Smooth muscle cell (in vitro differentiated cells): ENCODE data around the gene KIAA0319L. TPM values are rescaled to one million over a fixed set of nuclear protein-coding genes. Genes with fewer than 3 reads are reported as not detected.

Experiments used
- DNase-seq: peaks from one replicate; lab custom pipeline; 2025; ENCODE audit not compliant: unreplicated experiment; lab: John Stamatoyannopoulos, UW
- H2AFZ ChIP-seq: fragments of 200-600 bp; sonication (generic); 2 replicates; pipeline ENCODE4 v1.6.0; 2016; ENCODE audit warnings: antibody characterized with exemption, low read depth, mild to moderate bottlenecking
- H3F3A ChIP-seq: fragments of 200-600 bp; sonication (generic); 2 replicates; pipeline ENCODE4 v1.6.0; 2017; ENCODE audit warnings: antibody characterized with exemption, low read depth
- H3K27ac ChIP-seq: fragments of 200-600 bp; sonication (generic); 2 replicates; pipeline ENCODE4 v1.5.1; 2016; ENCODE audit warnings: low read depth, mild to moderate bottlenecking
- H3K27me3 ChIP-seq: fragments of 200-600 bp; sonication (generic); 2 replicates; pipeline ENCODE4 v1.6.1; 2016; ENCODE audit warnings: low read depth, mild to moderate bottlenecking
- H3K36me3 ChIP-seq: fragments of 200-600 bp; sonication (generic); 2 replicates; pipeline ENCODE4 v1.5.1; 2016; ENCODE audit warnings: low read depth
- H3K4me1 ChIP-seq: fragments of 200-600 bp; sonication (generic); 2 replicates; pipeline ENCODE4 v1.5.1; 2016; ENCODE audit warnings: low read depth
- H3K4me2 ChIP-seq: fragments of 200-600 bp; sonication (generic); 2 replicates; pipeline ENCODE4 v1.6.0; 2016; ENCODE audit warnings: mild to moderate bottlenecking
- H3K4me3 ChIP-seq: fragments of 200-600 bp; sonication (generic); 2 replicates; pipeline ENCODE4 v1.5.1; 2016; ENCODE audit warnings: mild to moderate bottlenecking
- H3K79me2 ChIP-seq: fragments of 200-600 bp; sonication (generic); 2 replicates; pipeline ENCODE4 v1.6.0; 2016; ENCODE audit warnings: low read depth, mild to moderate bottlenecking
- H3K9ac ChIP-seq: fragments of 200-600 bp; sonication (generic); 2 replicates; pipeline ENCODE4 v1.6.0; 2016; ENCODE audit warnings: low read depth
- H3K9me3 ChIP-seq: fragments of 200-600 bp; sonication (generic); replicated peaks from 2 replicates; pipeline ENCODE4 v1.5.1; 2016; ENCODE audit warnings: low read depth
- H4K20me1 ChIP-seq: fragments of 200-600 bp; sonication (generic); 2 replicates; pipeline ENCODE4 v1.6.0; 2016; ENCODE audit warnings: low read depth
- CTCF ChIP-seq: fragments of 200-600 bp; sonication (generic); IDR thresholded peaks from 2 replicates; pipeline ENCODE4 v1.5.1; 2017; ENCODE audit warnings: borderline replicate concordance, mild to moderate bottlenecking, antibody characterized with exemption; ENCODE audit not compliant: insufficient read depth, poor library complexity, severe bottlenecking
- WGBS: methylation state at CpG from one replicate; pipeline ENCODE4 v1.1.7; 2016; ENCODE audit warnings: low lambda C conversion rate; 5-methylcytosine and 5-hydroxymethylcytosine counted together
- polyA plus RNA-seq: library from polyadenylated mRNA; unstranded; fragments of >200 nt; fragmentation: Nextera tagmentation; extraction: Ambion mirVana; gene quantifications from 2 replicates; pipeline ENCODE4 v1.2.1, GENCODE V29; 2016
- total RNA-seq: library from RNA; depleted of rRNA; stranded (reverse); fragments of >200 nt; gene quantifications from 2 replicates; pipeline ENCODE4 v1.2.3, GENCODE V29; 2014

KIAA0319L gene
- total and polyA plus RNA-seq, 2 experiments from 2014 or later: 30.1 to 37.0 TPM

- Histone ChIP-seq H3K27ac (no peak overlapping the region), H3K4me3 (no peak overlapping the region), H3K9ac (no peak overlapping the region), H3F3A (no peaks in the 10 kb centered on the region), H3K27me3 (no peaks in the 10 kb centered on the region), H2AFZ (no peak overlapping the region), H3K4me2 (no peak overlapping the region), H3K4me1 (no peaks in the 10 kb centered on the region), H3K36me3 (peaks cover 31% of the 10 kb centered on the region), H4K20me1 (no peaks in the 10 kb centered on the region), H3K79me2 (no peaks in the 10 kb centered on the region), H3K9me3 (no peaks in the 10 kb centered on the region)
- 93% methylated on average over 6 of the region's 6 CpGs for WGBS
- no peak for TF ChIP-seq CTCF
- no peak for DNase-seq
Observed at GRCh38 chr1:35386959-35387358, 170.2 kb downstream of the KIAA0319L start.

GRCh38 chr1:35386290-35386689 lies 170.9 kb downstream of the KIAA0319L start:
- H3K4me2 ChIP-seq: no peak overlapping the region
- no peaks in the 10 kb centered on the region for H3K27me3 ChIP-seq
- H3K36me3 ChIP-seq: peaks cover 29% of the 10 kb centered on the region
- H3K4me1 ChIP-seq: no peaks in the 10 kb centered on the region
- H3K27ac ChIP-seq: no peak overlapping the region
- no peak overlapping the region for H3K9ac ChIP-seq
- no peaks in the 10 kb centered on the region for H3F3A ChIP-seq
- H3K4me3 ChIP-seq: no peak overlapping the region
- 95% methylated on average over 7 of the region's 7 CpGs for WGBS
- no peaks in the 10 kb centered on the region for H4K20me1 ChIP-seq
- no peaks in the 10 kb centered on the region for H3K9me3 ChIP-seq
- H3K79me2 ChIP-seq: no peaks in the 10 kb centered on the region
- DNase-seq: no peak
- H2AFZ ChIP-seq: no peak overlapping the region
- no peak for TF ChIP-seq CTCF

Other genes with a start within 250 kb of the KIAA0319L start
- 10.8 and 12.2 TPM in 2 replicates for gene NCDN, start 396 bp upstream of the KIAA0319L start, total RNA-seq
- gene NCDN, start 396 bp upstream of the KIAA0319L start, polyA plus RNA-seq: 21.8 and 25.8 TPM in 2 replicates
- 0.36 and 1.2 TPM in 2 replicates for gene TFAP2E, start 15.9 kb upstream of the KIAA0319L start, total RNA-seq
- gene TFAP2E, start 15.9 kb upstream of the KIAA0319L start, polyA plus RNA-seq: 0.30 and 0.80 TPM in 2 replicates
- gene PSMB2, start 84.1 kb upstream of the KIAA0319L start, total RNA-seq: 41.0 and 51.6 TPM in 2 replicates
- 105 and 110 TPM in 2 replicates for gene PSMB2, start 84.1 kb upstream of the KIAA0319L start, polyA plus RNA-seq
- 4.5 and 7.5 TPM in 2 replicates for gene C1orf216, start 161.5 kb upstream of the KIAA0319L start, total RNA-seq
- gene C1orf216, start 161.5 kb upstream of the KIAA0319L start, polyA plus RNA-seq: 9.4 and 9.7 TPM in 2 replicates
- 2.9 and 4.5 TPM in 2 replicates for gene CLSPN, start 212.6 kb upstream of the KIAA0319L start, total RNA-seq
- gene CLSPN, start 212.6 kb upstream of the KIAA0319L start, polyA plus RNA-seq: 2.4 and 4.7 TPM in 2 replicates